Tibial artery (tissue), 4 donors: ENCODE results near the gene NUP35.

Experiments
- DNase-seq, 2 donors: peaks; one replicate each; pipeline ENCODE4 v3.0.0-alpha.2; 2019
- H3K27ac ChIP-seq, 2 donors: fragments of 200-600 bp; sonication (generic) in 1 of 2; 1 replicate in 1 of 2; 2 replicates in 1 of 2; pipeline ENCODE4 v1.5.1; 2018 to 2019; ENCODE audit warnings: mild to moderate bottlenecking in 1 of 2
- H3K27me3 ChIP-seq, 2 donors: fragments of 200-600 bp; sonication (generic) in 1 of 2; one replicate each; pipeline versions ENCODE4 v1.5.1 to v1.6.0; 2016 to 2019
- H3K36me3 ChIP-seq, 3 donors: fragments of 200-600 bp; sonication (generic) in 2 of 3; one replicate each; pipeline ENCODE4 v1.5.1; 2016 to 2019; ENCODE audit warnings: mild to moderate bottlenecking in 2 of 3
- H3K4me1 ChIP-seq, 4 donors: fragments of 200-600 bp; sonication (generic) in 2 of 4; 1 replicate in 3 of 4; 2 replicates in 1 of 4; pipeline ENCODE4 v1.5.1; 2016 to 2019
- H3K4me3 ChIP-seq, 2 donors: fragments of 200-600 bp; sonication (generic) in 1 of 2; 1 replicate in 1 of 2; 2 replicates in 1 of 2; pipeline ENCODE4 v1.5.1; 2018 to 2019; ENCODE audit warnings: mild to moderate bottlenecking in 2 of 2
- H3K9me3 ChIP-seq, 3 donors: fragments of 200-600 bp; sonication (generic) in 1 of 3; one replicate each; pipeline ENCODE4 v1.5.1; 2016 to 2019
- intact Hi-C: fragments of 100-400 bp; cut with DNase I; formaldehyde crosslinking; loops from one replicate; pipeline ENCODE4 v1.15.0; 2023; ENCODE audit warnings: low total_unique reads
- TF ChIP-seq, protein P1 (sequence below), 2 experiments: fragments of 200-600 bp in 1 of 2; fragments of 450-650 bp in 1 of 2; IDR thresholded peaks; one replicate each; pipeline ENCODE4 v1.5.1; 2017 to 2019; ENCODE audit warnings: antibody characterized with exemption in 2 of 2, mild to moderate bottlenecking in 1 of 2, moderate library complexity in 1 of 2

Gene NUP35

DNA sequence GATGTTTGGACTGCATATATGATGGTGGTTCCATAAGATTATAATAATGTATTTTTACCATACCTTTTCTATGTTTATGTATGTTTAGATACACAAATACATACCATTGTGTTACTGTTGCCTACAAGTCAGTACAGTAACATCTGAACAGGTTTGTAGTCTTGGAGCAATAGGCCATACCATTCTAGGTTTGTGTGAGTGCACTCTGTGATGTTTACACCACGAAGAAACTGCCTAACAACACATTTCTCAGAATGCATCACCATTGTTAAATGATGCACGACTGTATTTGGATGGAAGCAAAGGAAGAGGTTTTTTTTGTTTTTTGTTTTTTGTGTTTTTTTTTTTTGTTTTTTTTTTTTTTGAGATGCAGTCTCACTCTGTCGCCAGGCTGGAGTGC is 36.2 kb upstream of the NUP35 start:
- no peak overlapping the region for H3K27ac ChIP-seq
- H3K4me1 ChIP-seq, result peaks cover 0 to under 1% (median 0%) of the 10 kb centered on the region in 4 donors
- no peaks in the 10 kb centered on the region for H3K27me3 ChIP-seq
- intact Hi-C loops, result no loop called here
- no peaks in the 10 kb centered on the region for H3K36me3 ChIP-seq
- no peak overlapping the region for H3K4me3 ChIP-seq
- TF ChIP-seq, protein P1, sequence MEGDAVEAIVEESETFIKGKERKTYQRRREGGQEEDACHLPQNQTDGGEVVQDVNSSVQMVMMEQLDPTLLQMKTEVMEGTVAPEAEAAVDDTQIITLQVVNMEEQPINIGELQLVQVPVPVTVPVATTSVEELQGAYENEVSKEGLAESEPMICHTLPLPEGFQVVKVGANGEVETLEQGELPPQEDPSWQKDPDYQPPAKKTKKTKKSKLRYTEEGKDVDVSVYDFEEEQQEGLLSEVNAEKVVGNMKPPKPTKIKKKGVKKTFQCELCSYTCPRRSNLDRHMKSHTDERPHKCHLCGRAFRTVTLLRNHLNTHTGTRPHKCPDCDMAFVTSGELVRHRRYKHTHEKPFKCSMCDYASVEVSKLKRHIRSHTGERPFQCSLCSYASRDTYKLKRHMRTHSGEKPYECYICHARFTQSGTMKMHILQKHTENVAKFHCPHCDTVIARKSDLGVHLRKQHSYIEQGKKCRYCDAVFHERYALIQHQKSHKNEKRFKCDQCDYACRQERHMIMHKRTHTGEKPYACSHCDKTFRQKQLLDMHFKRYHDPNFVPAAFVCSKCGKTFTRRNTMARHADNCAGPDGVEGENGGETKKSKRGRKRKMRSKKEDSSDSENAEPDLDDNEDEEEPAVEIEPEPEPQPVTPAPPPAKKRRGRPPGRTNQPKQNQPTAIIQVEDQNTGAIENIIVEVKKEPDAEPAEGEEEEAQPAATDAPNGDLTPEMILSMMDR (IDR thresholded peaks at IDR 0.05), result no peak
- H3K9me3 ChIP-seq, result no peaks in the 10 kb centered on the region
- DNase-seq, result no peak

DNA sequence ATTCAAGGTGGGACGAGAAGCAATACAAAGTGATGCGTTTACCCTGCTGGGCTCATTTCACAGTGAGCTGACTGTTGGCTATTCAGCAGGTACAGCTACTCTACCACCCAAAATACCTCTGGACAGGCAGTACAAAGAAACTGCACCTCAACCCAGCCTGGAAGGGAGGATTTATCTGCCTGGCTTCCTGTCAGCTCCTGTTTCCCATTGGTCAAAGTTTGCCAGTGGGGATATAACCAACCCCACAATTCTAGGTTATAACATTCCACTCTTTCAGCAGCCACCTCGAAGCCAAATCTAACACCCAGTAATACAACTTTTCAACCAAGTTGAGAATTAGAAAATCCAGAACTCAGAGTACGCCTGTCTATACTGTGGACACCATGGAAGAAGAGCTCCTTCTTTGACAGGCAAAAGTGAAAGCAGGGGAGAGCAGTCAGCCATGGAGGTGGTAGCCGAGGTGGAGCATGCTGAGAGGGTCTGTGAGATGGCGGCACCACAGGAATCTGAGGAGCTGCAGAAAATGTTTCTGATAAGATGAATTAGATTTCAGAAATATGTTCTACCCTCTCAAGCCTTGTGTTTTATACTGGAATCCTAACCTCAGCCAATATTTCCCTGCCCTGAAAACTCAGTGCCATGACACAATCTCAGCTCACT is 34.9 kb upstream of the NUP35 start:
- DNase-seq, result no peak
- no peaks in the 10 kb centered on the region for H3K36me3 ChIP-seq
- H3K4me3 ChIP-seq, result no peak overlapping the region
- TF ChIP-seq, protein P1 (IDR thresholded peaks at IDR 0.05), result no peak
- H3K27ac ChIP-seq, result no peak overlapping the region
- H3K4me1 ChIP-seq, result peaks cover 0 to 13% (median 2%) of the 10 kb centered on the region in 4 donors
- no peaks in the 10 kb centered on the region for H3K9me3 ChIP-seq
- H3K27me3 ChIP-seq, result no peaks in the 10 kb centered on the region
- intact Hi-C loops, result no loop called here

DNA sequence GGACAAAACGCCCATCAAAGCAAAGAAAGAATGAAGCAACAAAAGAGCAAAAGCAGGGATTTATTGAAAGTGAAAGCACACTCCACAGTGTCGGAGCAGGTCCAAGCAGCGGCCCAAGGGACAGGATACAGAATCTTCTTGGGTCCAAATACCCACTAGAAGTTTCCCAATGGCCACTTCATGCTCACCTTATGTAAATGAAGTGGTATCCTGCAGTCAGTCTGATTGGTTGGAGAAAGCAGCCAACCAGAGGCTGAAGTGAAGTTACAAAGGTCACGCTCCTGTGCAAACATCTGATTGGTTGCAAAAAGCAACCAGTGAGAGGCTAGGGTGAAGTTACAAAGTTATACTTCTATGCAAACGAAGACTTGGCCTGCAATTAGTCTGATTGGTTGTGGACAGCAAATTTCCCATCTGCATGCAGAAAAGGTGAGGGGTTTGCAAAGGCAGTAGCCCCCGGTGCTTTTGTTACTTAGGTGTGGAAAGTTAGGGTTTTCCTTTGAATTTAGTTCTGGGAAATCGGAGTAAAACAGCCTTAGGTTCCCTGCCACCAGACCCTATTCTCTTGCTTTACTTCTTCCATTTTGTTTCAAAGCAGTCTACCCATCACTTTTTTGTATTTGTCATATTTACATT is 32.8 kb upstream of the NUP35 start:
- H3K36me3 ChIP-seq, result no peaks in the 10 kb centered on the region
- DNase-seq, result no peak
- H3K4me1 ChIP-seq, result peaks cover 0 to 19% (median 4%) of the 10 kb centered on the region in 4 donors
- H3K4me3 ChIP-seq, result no peak overlapping the region
- H3K27me3 ChIP-seq, result no peaks in the 10 kb centered on the region
- H3K27ac ChIP-seq, result peak overlapping the region in 1 of 2 donors; percentile 12
- TF ChIP-seq, protein P1 (IDR thresholded peaks at IDR 0.05), result no peak
- intact Hi-C loops, result no loop called here
- H3K9me3 ChIP-seq, result no peaks in the 10 kb centered on the region

DNA sequence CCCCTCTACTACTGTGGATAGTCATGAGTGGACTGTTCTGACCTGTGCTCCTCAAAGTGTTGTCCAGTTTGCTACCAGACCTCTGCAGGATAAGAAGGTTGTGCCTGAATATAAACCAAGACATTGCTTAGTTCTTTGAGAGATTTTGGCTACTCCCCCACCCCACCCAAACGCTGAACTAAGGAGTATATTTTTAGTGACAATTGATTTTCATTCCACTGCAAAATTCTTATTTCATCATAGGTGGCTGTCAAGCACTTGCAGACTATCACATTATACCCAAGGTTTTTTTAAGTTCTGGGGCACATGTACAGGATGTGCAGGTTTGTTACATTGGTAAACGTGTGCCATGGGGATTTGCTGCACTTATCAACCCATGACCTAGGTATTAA is 32.3 kb upstream of the NUP35 start:
- Histone ChIP-seq H3K4me1 (peaks cover 0 to 19% (median 4%) of the 10 kb centered on the region in 4 donors), H3K27me3 (no peaks in the 10 kb centered on the region), H3K4me3 (no peak overlapping the region), H3K27ac (no peak overlapping the region), H3K9me3 (no peaks in the 10 kb centered on the region), H3K36me3 (peaks cover 0 to 4% (median 0%) of the 10 kb centered on the region in 3 donors)
- DNase-seq, result no peak
- intact Hi-C loops, result no loop called here
- TF ChIP-seq, protein P1 (IDR thresholded peaks at IDR 0.05), result no peak

DNA sequence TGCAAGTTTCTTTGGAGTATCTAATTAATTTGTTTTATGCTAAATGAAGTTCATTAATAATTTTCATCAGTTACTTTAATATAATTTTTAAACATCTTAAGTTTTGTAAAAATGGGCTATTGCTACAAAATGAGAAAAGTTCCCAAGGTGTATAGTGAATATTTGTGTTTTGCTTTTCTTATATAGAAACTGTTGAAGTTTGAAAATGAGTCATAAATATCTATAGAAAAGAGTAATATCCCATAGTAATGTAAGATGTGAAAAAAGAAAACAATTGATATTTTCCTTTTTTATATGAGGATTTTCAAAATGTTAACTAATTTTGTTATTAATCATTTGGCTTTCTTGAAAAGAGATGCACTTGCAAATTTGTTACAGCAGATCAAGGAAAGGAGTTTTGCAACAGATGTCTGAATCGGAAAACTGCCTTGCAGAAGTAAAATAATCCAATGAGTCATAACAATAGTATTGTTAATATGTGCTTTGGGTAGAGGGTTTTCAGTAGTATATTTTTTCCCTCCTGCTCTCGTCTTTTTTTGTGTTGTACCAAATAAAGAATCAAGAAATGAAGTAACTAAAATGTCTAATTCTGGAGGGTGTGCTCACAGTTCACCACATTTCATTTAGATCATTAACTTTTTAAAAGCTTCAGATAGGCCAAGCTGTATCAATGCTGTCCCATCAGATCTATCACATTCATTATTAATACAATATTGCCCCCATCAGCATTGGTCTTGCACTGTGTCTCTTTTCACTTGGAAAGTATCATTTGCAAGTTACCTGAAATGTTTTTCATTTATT is 30.2 kb upstream of the NUP35 start:
- H3K4me1 ChIP-seq, result peaks cover 0 to 19% (median 4%) of the 10 kb centered on the region in 4 donors
- intact Hi-C loops, result no loop called here
- DNase-seq, result no peak

More for the DNA sequence above, 30.2 kb upstream of the NUP35 start:
- H3K36me3 ChIP-seq, result peaks cover 0 to 9% (median 0%) of the 10 kb centered on the region in 3 donors
- TF ChIP-seq, protein P1 (IDR thresholded peaks at IDR 0.05), result no peak
- no peaks in the 10 kb centered on the region for H3K9me3 ChIP-seq
- H3K27ac ChIP-seq, result peak overlapping the region in 1 of 2 donors; percentile 19
- H3K27me3 ChIP-seq, result no peaks in the 10 kb centered on the region
- no peak overlapping the region for H3K4me3 ChIP-seq
